HCT116 (cell line): ENCODE data around the gene GABPB2. TPM values are rescaled to one million over a fixed set of nuclear protein-coding genes. Genes with fewer than 3 reads are reported as not detected.

Experiments
- ATAC-seq: fragments of 200-7000 bp; cut with Tn5 transposase; 2 replicates; pipeline ENCODE4 v1.9.1; 2020; ENCODE audit warnings: mild to moderate bottlenecking, moderate library complexity
- BruUV-seq: library from RNA; stranded (reverse); fragments of 400-500 nt; replicated peaks from 2 replicates; lab custom pipeline; 2021; lab: Mats Ljungman, UMichigan
- CTCF ChIA-PET: fragments of 300-600 bp; sonication (Branson Sonifier 250); formaldehyde crosslinking; loops from one replicate; lab custom pipeline; 2021; ENCODE audit warnings: antibody characterized with exemption; lab: Charles Lee
- POLR2A ChIA-PET: fragments of 300-600, 350-600 bp; sonication (Branson Sonifier 250); formaldehyde crosslinking; loops from one replicate; lab custom pipeline; 2021; ENCODE audit warnings: antibody characterized with exemption; lab: Charles Lee
- RAD21 ChIA-PET, 2 experiments: fragments of 300-600 bp; sonication (Branson Sonifier 250); formaldehyde crosslinking; loops; one replicate each; lab custom pipeline; 2023; ENCODE audit warnings: low total read pairs in 2 of 2; ENCODE audit not compliant: uncharacterized antibody in 2 of 2, unreplicated experiment in 2 of 2, low non-redundant PET in 1 of 2; lab: Charles Lee
- DNase-seq: peaks from one replicate; pipeline ENCODE4 v3.0.0-alpha.2; 2010; ENCODE audit warnings: low read depth, low spot score
- H2AFZ ChIP-seq: fragments of 200-600 bp; shearing (Covaris generic), sonication (generic); 2 replicates; pipeline ENCODE4 v1.6.1; 2017; ENCODE audit warnings: low read depth, mixed run types, mixed read lengths, antibody characterized with exemption, low read length; ENCODE audit not compliant: poor library complexity, severe bottlenecking
- H3K27ac ChIP-seq: 2 replicates; pipeline ENCODE4 v1.5.1; 2012; ENCODE audit warnings: low read depth, low read length
- H3K27me3 ChIP-seq: fragments of 200-600 bp; sonication (generic); 2 replicates; pipeline ENCODE4 v1.6.1; 2016; ENCODE audit warnings: mixed run types, low read length, mixed read lengths; ENCODE audit not compliant: insufficient read depth
- H3K36me3 ChIP-seq, 2 experiments: fragments of 200-500 bp in 1 of 2; fragments of 200-600 bp in 1 of 2; sonication (Bioruptor generic) in 1 of 2; sonication (generic) in 1 of 2; 2 replicates each; pipeline versions ENCODE4 v1.5.1 to v1.6.1; 2014 to 2016; ENCODE audit warnings: low read length in 2 of 2, inconsistent platforms in 1 of 2, mixed read lengths in 1 of 2, mixed run types in 1 of 2; ENCODE audit not compliant: insufficient read depth in 2 of 2, control insufficient read depth in 1 of 2
- H3K4me1 ChIP-seq, 2 experiments: fragments of 200-600 bp in 1 of 2; sonication (generic) in 1 of 2; 2 replicates each; pipeline versions ENCODE4 v1.5.1 to v1.6.1; 2012 to 2017; ENCODE audit warnings: low read length in 2 of 2, inconsistent platforms in 1 of 2, mild to moderate bottlenecking in 1 of 2, mixed read lengths in 1 of 2, mixed run types in 1 of 2, moderate library complexity in 1 of 2; ENCODE audit not compliant: insufficient read depth in 2 of 2, control insufficient read depth in 1 of 2
- H3K4me2 ChIP-seq: fragments of 200-600 bp; sonication (generic); 2 replicates; pipeline ENCODE4 v1.6.1; 2017; ENCODE audit warnings: mixed run types, low read length, mixed read lengths
- H3K4me3 ChIP-seq, 2 experiments: fragments of 200-600 bp in 1 of 2; sonication (generic) in 1 of 2; replicated peaks in 1 of 2; 2 replicates each; pipeline ENCODE4 v1.5.1; 2011 to 2016; ENCODE audit warnings: low read length in 2 of 2, control low read depth in 1 of 2, low read depth in 1 of 2, mild to moderate bottlenecking in 1 of 2, mixed read lengths in 1 of 2, mixed run types in 1 of 2
- H3K79me2 ChIP-seq: fragments of 200-600 bp; sonication (generic); 2 replicates; pipeline ENCODE4 v1.6.1; 2017; ENCODE audit warnings: mild to moderate bottlenecking, mixed run types, low read length, moderate library complexity, mixed read lengths; ENCODE audit not compliant: insufficient read depth
- H3K9ac ChIP-seq: fragments of 200-600 bp; sonication (generic); 2 replicates; pipeline ENCODE4 v1.6.1; 2016; ENCODE audit warnings: low read length, mixed read lengths
- H3K9me2 ChIP-seq: fragments of 200-600 bp; sonication (generic), shearing (Covaris generic); 2 replicates; pipeline ENCODE4 v1.6.1; 2017; ENCODE audit warnings: mixed run types, mild to moderate bottlenecking, moderate library complexity; ENCODE audit not compliant: insufficient read depth
- H3K9me3 ChIP-seq, 2 experiments: fragments of 200-500 bp in 1 of 2; fragments of 200-600 bp in 1 of 2; sonication (Bioruptor generic) in 1 of 2; sonication (generic) in 1 of 2; 2 replicates each; pipeline ENCODE4 v1.6.1; 2014 to 2017; ENCODE audit warnings: low read length in 2 of 2, mixed read lengths in 2 of 2, inconsistent platforms in 1 of 2, low read depth in 1 of 2, mild to moderate bottlenecking in 1 of 2, mixed run types in 1 of 2, moderate library complexity in 1 of 2; ENCODE audit not compliant: control insufficient read depth in 1 of 2, insufficient read depth in 1 of 2
- H4K20me1 ChIP-seq: fragments of 200-600 bp; sonication (generic), shearing (Covaris generic); 2 replicates; pipeline ENCODE4 v1.6.1; 2017; ENCODE audit warnings: mixed run types, mild to moderate bottlenecking, moderate library complexity; ENCODE audit not compliant: insufficient read depth
- CBX3 ChIP-seq: IDR thresholded peaks from 2 replicates; pipeline ENCODE4 v1.6.1; 2012; ENCODE audit warnings: low read depth
- EGR1 ChIP-seq: IDR thresholded peaks from 2 replicates; pipeline ENCODE4 v1.6.1; 2012; ENCODE audit warnings: low read depth
- EZH2phosphoT487 ChIP-seq: fragments of 200-600 bp; IDR thresholded peaks from 2 replicates; pipeline ENCODE4 v1.6.1; 2018; ENCODE audit warnings: antibody characterized with exemption, borderline replicate concordance
- POLR2AphosphoS5 ChIP-seq: IDR thresholded peaks from 2 replicates; pipeline ENCODE4 v1.6.1; 2011; ENCODE audit warnings: mild to moderate bottlenecking, low read depth, low read length, moderate library complexity
- SIN3A ChIP-seq: IDR thresholded peaks from 2 replicates; pipeline ENCODE4 v1.6.1; 2012; ENCODE audit warnings: low read depth
- SP1 ChIP-seq: IDR thresholded peaks from 2 replicates; pipeline ENCODE4 v1.6.1; 2012; ENCODE audit warnings: low read depth
- TCF7L2 ChIP-seq: IDR thresholded peaks from 2 replicates; pipeline ENCODE4 v1.7.0; 2011; ENCODE audit warnings: borderline replicate concordance, inconsistent platforms; ENCODE audit not compliant: insufficient read depth, insufficient read length; ENCODE audit errors: extremely low read depth
- ZNF274 ChIP-seq: fragments of 200-500 bp; sonication (Bioruptor generic); IDR thresholded peaks from 2 replicates; pipeline ENCODE4 v1.6.1; 2014; ENCODE audit warnings: mild to moderate bottlenecking, low read depth, low read length, inconsistent platforms
- intact Hi-C: fragments of 100-400 bp; cut with micrococcal nuclease; formaldehyde crosslinking; loops from 2 replicates; pipeline ENCODE4 v1.10.0; 2022
- total RNA-seq: library from RNA; stranded (reverse); gene quantifications from one replicate; pipeline ENCODE4 v1.2.1, GENCODE V29; 2021; ENCODE audit not compliant: unreplicated experiment
- TF ChIP-seq, protein P1 (sequence below): IDR thresholded peaks from 2 replicates; pipeline ENCODE4 v1.6.1; 2011; ENCODE audit warnings: mild to moderate bottlenecking, low read length, moderate library complexity; ENCODE audit not compliant: insufficient replicate concordance; ENCODE audit errors: extremely low read depth
- TF ChIP-seq, protein P2 (sequence below): IDR thresholded peaks from 2 replicates; pipeline ENCODE4 v1.6.1; 2012
- TF ChIP-seq, protein P3 (sequence below): IDR thresholded peaks from 2 replicates; pipeline ENCODE4 v1.6.1; 2012

GABPB2 gene
- total RNA-seq, 1 experiment from 2014 or later, result 7.7 TPM

GRCh38 chr1:151146412-151147131 is 76.0 kb downstream of the GABPB2 start, which contains the start of gene SEMA6C:
TSS of gene SEMA6C (minus strand) at chr1:151146631. CDS start at chr1:151142621, 4,010 bp downstream.
- ChIA-PET POLR2A (no interaction called here), RAD21 (no interaction called here), CTCF (no interaction called here)
- H3K9ac ChIP-seq, result peak within 1 kb of the TSS; percentile 59
- H4K20me1 ChIP-seq, result no peaks in the 10 kb centered on the region
- ATAC-seq (peak; percentile 100), DNase-seq (peak; percentile 65)
- peaks cover 8 to 17% of the 10 kb centered on the region in 2 experiments; a peak in 3 of 4 replicates for H3K4me1 ChIP-seq
- H3K36me3 ChIP-seq, result no peaks in the 10 kb centered on the region
- no peak within 1 kb of the TSS for H2AFZ ChIP-seq
- no peaks in the 10 kb centered on the region for H3K79me2 ChIP-seq
- peak; percentile 49 for TF ChIP-seq SP1
- TF ChIP-seq, protein P1, sequence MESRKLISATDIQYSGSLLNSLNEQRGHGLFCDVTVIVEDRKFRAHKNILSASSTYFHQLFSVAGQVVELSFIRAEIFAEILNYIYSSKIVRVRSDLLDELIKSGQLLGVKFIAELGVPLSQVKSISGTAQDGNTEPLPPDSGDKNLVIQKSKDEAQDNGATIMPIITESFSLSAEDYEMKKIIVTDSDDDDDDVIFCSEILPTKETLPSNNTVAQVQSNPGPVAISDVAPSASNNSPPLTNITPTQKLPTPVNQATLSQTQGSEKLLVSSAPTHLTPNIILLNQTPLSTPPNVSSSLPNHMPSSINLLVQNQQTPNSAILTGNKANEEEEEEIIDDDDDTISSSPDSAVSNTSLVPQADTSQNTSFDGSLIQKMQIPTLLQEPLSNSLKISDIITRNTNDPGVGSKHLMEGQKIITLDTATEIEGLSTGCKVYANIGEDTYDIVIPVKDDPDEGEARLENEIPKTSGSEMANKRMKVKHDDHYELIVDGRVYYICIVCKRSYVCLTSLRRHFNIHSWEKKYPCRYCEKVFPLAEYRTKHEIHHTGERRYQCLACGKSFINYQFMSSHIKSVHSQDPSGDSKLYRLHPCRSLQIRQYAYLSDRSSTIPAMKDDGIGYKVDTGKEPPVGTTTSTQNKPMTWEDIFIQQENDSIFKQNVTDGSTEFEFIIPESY, result no peak
- TF ChIP-seq CBX3, result no peak
- TF ChIP-seq POLR2AphosphoS5, result peak; percentile 80
- H3K27me3 ChIP-seq, result no peaks in the 10 kb centered on the region
- peak within 1 kb of the TSS; percentile 91 for H3K4me2 ChIP-seq
- H3K27ac ChIP-seq, result peak within 1 kb of the TSS; percentile 13; the same call in 1 of the 2 replicates
- BruUV-seq, result no TSS peak
- intact Hi-C loops, result no loop called here
- H3K9me3 ChIP-seq, result no peaks in the 10 kb centered on the region
- peak within 1 kb of the TSS; percentile 50 to 68 for H3K4me3 ChIP-seq
- no peaks in the 10 kb centered on the region for H3K9me2 ChIP-seq

GRCh38 chr1:151147132-151147503 is 76.6 kb downstream of the GABPB2 start:
- ChIA-PET POLR2A (no interaction called here), RAD21 (no interaction called here)
- intact Hi-C loops, result no loop called here
- Histone ChIP-seq H3K36me3 (no peaks in the 10 kb centered on the region), H3K9me2 (no peaks in the 10 kb centered on the region), H3K4me1 (peaks cover 8 to 17% of the 10 kb centered on the region in 2 experiments; a peak in 3 of 4 replicates), H3K79me2 (no peaks in the 10 kb centered on the region), H3K9me3 (no peaks in the 10 kb centered on the region), H2AFZ (no peak overlapping the region)
- no peak for DNase-seq
- TF ChIP-seq SIN3A, result no peak
- TF ChIP-seq EGR1, result no peak
- TF ChIP-seq, protein P2, sequence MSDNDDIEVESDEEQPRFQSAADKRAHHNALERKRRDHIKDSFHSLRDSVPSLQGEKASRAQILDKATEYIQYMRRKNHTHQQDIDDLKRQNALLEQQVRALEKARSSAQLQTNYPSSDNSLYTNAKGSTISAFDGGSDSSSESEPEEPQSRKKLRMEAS, result no peak
- no peak for TF ChIP-seq POLR2AphosphoS5
- no peak for TF ChIP-seq CBX3
- TF ChIP-seq, protein P3, sequence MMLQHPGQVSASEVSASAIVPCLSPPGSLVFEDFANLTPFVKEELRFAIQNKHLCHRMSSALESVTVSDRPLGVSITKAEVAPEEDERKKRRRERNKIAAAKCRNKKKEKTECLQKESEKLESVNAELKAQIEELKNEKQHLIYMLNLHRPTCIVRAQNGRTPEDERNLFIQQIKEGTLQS, result no peak
- no peak for TF ChIP-seq TCF7L2
- TF ChIP-seq ZNF274, result no peak
- TF ChIP-seq EZH2phosphoT487, result no peak
- TF ChIP-seq, all 23 proteins: peak for 0
- CTCF ChIA-PET, result no interaction called here
- TSS peak; percentile 34 for BruUV-seq
- Histone ChIP-seq H3K4me3 (peak overlapping the region; percentile 50 to 68), H3K27ac (0 out of 2 replicates have a peak overlapping the region, but pooled peaks have one; percentile 13), H3K27me3 (no peaks in the 10 kb centered on the region), H4K20me1 (no peaks in the 10 kb centered on the region), H3K4me2 (peak overlapping the region; percentile 91), H3K9ac (peak overlapping the region; percentile 59)
- ATAC-seq, result no peak
